Right ventricle myocardium superior (tissue), 1 donor: Measurements from ENCODE around the gene ARHGAP19. TPM values are rescaled to one million over a fixed set of nuclear protein-coding genes. Genes with fewer than 3 reads are reported as not detected.

Source experiments
- ATAC-seq: fragments of 200-7000 bp; cut with Tn5 transposase; one replicate; pipeline ENCODE4 v1.9.1; 2020; ENCODE audit warnings: mild to moderate bottlenecking; ENCODE audit not compliant: poor library complexity
- DNase-seq: peaks from one replicate; pipeline ENCODE4 v3.0.0-alpha.2; 2020
- intact Hi-C: fragments of 100-400 bp; cut with DNase I; formaldehyde crosslinking; loops from one replicate; pipeline ENCODE4 v1.11.2; 2022
- total RNA-seq: library from RNA; stranded (reverse); fragmentation: NEBNext Ultra II Directional; extraction: Animal tissue kit (Norgen Biotek cat#: 25700); gene quantifications from one replicate; pipeline ENCODE4 v1.2.1, GENCODE V29; 2021
- donor health status: DM: no; HTN: yes; CAD: no; lungs with severe emphysema.

Gene ARHGAP19
- total RNA-seq, 1 donor from 2014 or later: 5.9 TPM

DNA sequence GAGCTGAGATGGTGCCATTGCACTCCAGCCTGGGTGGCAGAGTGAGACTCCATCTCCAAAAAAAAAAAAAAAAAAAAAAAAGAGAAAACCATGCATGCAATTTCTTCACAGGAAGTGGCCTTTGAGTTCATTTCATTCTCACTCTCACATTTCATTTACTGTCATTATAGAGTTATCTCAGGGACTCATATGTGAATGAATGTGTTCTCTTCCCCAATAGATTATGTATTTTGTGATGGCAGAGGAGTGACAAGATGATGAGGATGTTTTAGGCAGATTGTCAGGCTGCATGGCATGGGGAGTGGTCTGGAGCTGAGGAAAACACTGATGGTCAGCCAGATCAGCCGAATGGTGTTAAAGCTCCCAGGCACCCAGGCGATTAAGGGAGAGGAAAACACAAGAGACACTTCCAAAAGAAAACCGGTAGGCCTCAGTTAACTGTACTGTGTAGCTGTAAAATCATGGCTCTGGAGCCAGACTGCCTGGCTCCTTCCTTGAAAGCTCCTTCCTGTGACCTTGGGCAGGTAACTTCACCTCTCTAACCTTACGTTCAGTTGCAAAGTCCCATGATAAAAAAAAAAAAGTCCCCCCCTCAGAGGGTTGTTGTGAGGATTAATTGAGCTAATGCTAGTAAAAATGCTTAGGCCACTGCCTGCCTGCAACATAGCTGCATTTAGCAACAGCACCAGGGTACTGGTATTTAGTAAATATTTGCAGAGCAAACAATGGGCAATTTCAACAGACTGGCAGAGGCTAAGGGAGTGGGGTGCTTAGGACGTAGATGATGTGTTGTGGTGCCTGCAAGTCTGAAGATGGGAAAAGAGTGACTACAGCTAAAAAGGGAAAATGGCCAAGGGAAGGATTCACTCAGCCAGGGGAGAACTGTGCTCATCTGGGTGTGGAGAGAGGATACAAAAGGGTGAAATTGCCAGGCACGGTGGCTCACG is 35.2 kb upstream of the ARHGAP19 start:
- ATAC-seq: no peak
- no peak for DNase-seq
- intact Hi-C loops: loop anchor here (5.0 kb wide), 1 partner anchor 35 kb away; the partner anchor contains the start of gene ARHGAP19

DNA sequence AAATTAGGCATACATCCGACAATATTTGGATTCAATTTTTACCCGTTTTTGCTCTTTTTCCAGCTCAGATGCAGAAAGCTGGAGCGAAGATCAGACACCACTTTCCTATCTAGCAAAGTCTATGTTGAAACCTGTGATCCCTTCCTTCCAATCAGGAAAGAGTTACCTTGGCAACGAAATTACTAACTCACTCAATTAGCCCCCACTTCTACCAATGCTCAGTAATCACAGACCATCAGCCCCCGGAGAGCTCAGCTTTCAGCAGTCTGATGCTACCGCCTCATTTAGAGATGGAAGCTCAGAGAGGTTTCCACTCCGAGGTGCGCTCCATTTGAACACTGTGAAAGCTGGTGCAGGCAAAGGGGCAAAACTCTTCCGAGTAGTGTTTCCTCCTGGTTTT is 33.3 kb upstream of the ARHGAP19 start:
- intact Hi-C loops: loop anchor here (5.0 kb wide), 1 partner anchor 33 kb away; the partner anchor contains the start of gene ARHGAP19
- ATAC-seq: no peak
- no peak for DNase-seq

DNA sequence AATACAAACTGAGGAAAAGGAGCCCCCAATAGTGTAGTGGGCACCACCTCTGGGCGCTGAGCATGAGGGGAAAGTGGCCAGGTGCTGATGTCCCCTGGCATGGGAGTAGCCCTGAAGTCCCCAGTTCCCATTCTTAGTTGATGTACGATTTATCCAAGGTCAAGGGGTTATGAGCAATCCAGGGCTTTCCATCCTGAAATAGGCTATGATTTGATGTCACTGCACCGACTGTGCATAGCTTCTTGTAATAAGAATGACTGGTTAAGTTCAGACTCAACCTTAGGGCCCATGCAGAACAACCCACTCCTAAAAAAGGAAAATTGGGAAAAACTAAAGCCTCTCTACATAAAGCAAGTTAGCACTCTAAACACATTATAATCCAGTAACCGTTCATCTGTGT is 31.1 kb upstream of the ARHGAP19 start:
- no peak for DNase-seq
- ATAC-seq: no peak
- intact Hi-C loops: no loop called here

DNA sequence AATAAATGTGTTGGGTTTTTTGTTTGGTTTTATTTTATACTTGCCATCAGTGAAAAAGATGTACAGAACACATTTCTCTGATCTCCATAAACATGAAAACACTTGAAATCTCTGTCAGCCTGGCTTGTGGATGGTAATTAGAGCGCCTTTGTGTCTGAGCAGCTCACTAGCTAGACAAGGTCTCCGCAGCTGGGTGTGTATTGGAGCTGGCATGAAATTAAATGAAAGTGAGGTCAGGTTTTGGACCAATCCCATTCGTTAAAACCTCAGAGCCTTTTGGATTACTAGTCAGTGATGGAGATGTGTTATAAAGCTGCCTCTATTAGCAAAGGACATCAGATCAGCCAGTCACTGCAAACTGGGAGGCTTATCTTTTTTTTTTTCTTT is 29.4 kb upstream of the ARHGAP19 start:
- DNase-seq: no peak
- intact Hi-C loops: no loop called here
- no peak for ATAC-seq

DNA sequence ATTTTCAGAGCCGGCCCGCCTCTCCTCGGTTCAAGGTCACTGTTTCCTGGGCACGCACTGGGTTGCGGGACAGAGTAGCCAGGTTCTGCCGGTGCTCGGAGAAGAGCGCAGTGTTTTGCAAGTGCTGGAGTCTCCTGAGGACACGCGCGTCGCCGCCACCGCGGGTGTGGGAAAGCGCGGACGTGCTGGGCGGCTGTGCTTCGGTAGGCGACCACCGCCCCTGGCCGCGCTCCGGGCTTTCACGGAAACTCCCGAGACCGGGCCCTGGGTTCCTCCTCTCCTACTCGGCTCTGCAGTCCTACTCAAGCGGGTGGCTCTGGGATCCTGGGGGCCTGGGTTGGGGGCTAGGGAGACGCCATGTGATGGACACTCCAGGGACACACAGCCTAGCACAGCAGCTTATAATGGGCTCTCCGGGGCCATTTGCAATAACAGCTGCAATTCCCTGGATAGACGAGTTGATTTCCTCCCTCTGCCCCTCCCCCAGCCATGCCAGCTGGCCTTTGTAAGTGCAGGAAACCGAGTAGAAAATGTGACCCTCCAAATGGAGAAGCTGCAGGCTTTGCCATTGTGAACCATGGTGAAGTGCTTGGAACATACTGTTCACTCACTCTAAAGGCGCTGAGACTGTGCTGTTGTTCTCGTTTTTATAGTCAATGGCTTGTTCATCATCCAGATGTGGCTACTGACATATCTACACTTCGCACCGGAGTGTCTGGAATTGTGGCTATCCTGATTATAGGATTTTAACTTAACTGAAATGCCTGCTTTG is 28.8 kb upstream of the ARHGAP19 start:
- peak; percentile 11 for ATAC-seq
- peak; percentile 77 for DNase-seq
- intact Hi-C loops: no loop called here

DNA sequence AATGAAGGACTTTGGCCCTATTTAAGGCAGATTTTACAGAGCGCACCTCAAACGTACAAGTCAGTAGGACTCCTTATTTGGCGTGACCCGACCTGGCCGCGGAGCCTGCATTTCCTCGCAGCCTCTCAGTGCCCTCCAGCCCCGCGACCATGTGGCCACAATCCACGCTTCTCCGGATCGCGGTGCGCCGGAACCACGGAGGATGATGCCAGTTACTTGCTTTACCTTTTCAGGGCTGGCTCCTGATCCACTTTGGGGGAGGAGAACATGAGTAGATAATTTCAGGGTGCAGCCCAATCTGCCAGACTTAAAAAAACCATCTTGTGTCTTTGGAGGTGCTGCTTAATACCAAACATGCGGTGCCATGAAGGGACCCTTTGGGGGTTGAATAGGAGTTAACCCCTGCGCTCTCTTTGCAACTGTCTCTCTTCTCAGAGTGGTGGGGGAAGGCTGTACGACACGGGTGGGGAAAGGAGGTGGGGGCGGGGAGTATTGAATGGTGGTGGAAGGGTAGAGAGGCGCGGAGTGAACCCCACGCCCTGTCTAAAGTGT is 28.1 kb upstream of the ARHGAP19 start:
- intact Hi-C loops: no loop called here
- DNase-seq: peak; percentile 54
- no peak for ATAC-seq

DNA sequence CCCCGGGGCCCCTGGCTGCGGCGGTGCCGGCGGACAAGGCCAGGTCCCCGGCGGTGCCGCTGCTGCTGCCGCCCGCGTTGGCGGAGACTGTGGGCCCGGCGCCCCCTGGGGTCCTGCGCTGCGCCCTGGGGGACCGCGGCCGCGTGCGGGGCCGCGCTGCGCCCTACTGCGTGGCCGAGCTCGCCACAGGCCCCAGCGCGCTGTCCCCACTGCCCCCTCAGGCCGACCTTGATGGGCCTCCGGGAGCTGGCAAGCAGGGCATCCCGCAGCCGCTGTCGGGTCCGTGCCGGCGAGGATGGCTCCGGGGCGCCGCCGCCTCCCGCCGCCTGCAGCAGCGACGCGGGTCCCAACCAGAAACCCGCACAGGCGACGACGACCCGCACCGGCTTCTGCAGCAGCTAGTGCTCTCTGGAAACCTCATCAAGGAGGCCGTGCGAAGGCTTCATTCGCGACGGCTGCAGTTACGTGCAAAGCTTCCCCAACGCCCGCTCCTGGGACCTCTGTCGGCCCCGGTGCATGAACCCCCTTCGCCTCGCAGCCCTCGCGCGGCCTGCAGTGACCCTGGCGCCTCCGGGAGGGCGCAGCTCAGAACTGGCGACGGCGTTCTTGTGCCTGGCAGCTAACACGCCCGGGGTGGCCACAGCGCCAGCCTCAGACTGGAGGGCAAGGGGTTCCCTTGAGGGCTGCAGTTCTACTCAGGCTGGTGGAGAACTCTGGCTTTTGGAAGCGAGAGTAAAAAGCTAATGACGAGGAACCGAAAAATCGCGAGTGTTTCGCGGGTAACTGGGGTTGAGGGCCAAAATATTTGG is 27.4 kb upstream of the ARHGAP19 start:
- DNase-seq (peak; percentile 79), ATAC-seq (peak; percentile 54)
- intact Hi-C loops: no loop called here

DNA sequence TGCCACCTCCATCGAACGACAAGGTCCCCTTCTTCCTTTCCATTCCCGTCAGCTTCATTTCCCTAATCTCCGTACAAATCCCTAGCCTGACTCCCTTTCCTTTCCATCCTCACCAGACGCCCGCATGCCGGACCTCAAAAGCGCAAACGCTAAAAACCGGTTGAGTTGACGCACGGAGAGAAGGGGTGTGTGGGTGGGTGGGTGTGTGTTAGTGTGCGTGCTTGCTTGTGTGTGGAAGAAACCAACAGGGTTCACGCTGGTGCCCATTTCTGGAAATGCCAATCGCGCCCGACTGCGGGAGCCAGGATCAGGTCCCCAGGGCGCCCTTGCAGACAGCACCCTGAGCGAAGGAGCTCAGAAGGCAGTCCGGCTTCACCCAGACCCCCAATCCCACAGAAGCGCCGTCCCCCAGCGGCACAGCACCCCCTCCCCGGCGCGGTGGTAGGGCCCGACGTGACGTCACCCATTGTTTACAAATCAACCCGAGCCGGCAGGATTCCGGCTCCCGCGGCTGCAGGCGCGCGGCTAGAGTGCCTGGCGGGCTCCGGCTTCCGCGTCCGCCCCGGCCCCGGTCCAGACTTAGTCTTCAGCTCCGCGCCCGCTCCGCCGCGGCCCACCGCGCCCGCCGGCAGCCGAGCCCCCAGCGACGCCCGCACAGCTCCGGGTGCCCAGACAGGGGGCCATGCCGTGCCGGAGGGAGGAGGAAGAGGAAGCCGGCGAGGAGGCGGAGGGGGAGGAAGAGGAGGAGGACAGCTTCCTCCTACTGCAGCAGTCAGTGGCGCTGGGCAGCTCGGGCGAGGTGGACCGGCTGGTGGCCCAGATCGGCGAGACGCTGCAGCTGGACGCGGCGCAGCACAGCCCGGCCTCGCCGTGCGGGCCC is 26.6 kb upstream of the ARHGAP19 start, which contains the start of gene FRAT1:
FRAT1 (plus strand) TSS at position 500 of the 880 bp plus-strand sequence; CDS start at position 683, 183 bp downstream.
- intact Hi-C loops: no loop called here
- DNase-seq (peak; percentile 96), ATAC-seq (peak; percentile 92)

DNA sequence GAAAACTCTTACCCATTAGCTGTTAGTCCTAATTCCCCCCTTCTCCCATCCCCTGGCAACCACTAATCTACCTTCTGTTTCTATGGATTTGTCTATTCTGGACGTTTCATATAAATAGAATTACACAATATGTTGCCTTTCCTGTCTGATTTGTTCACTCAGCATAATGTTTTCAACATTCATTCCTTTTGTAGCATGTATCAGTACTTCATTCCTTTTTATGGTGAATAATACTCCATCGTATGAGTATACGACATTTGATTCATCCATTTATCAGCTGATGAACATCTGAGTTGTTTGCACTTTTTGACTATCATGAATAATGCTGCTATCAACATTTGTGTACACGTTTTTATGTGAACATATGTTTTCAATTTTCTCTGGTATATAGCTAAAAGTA is 22.2 kb upstream of the ARHGAP19 start:
- ATAC-seq: no peak
- intact Hi-C loops: no loop called here
- DNase-seq: no peak

DNA sequence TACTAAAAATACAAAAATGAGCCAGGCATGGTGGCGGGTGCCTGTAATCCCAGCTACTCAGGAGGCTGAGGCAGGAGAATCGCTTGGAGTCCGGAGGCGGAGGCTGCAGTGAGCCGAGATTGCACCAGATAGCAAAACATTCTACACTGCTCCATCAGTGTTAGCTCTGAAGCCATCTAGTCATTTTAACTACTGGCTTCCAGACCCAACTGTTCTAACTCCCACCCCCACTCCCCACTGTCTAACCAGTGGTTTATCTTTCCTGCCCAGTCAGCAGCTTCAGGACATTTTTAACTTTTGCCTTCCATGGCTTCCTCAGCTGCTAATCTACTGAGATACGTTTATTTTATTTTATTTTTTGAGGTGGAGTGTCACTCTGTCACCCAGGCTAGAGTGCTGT is 20.5 kb upstream of the ARHGAP19 start:
- no peak for DNase-seq
- no peak for ATAC-seq
- intact Hi-C loops: no loop called here

DNA sequence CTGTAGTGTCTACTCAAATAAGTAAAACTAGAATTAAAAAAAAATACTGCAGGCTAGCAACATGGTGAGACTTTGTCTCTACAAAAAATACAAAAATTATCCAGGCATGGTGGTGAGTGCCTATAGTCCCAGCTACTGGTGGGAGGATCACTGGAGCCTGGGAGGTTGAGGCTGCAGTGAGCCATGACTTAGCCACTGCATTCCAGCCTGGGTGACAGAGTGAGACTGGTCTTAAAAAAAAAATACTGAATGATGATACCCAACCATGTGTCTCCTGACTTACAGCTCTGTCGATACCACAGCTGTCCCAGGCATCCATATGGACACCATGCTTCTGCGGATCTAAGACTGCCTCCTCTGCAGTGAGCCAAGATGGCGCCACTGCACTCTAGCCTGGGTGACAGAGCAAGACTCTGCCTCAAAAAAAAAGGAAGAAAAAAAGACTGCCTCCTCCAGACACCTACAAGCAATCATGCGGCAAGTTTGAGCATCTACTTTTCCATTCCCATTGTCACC is 18.7 kb upstream of the ARHGAP19 start:
- intact Hi-C loops: no loop called here
- ATAC-seq: no peak
- DNase-seq: no peak

DNA sequence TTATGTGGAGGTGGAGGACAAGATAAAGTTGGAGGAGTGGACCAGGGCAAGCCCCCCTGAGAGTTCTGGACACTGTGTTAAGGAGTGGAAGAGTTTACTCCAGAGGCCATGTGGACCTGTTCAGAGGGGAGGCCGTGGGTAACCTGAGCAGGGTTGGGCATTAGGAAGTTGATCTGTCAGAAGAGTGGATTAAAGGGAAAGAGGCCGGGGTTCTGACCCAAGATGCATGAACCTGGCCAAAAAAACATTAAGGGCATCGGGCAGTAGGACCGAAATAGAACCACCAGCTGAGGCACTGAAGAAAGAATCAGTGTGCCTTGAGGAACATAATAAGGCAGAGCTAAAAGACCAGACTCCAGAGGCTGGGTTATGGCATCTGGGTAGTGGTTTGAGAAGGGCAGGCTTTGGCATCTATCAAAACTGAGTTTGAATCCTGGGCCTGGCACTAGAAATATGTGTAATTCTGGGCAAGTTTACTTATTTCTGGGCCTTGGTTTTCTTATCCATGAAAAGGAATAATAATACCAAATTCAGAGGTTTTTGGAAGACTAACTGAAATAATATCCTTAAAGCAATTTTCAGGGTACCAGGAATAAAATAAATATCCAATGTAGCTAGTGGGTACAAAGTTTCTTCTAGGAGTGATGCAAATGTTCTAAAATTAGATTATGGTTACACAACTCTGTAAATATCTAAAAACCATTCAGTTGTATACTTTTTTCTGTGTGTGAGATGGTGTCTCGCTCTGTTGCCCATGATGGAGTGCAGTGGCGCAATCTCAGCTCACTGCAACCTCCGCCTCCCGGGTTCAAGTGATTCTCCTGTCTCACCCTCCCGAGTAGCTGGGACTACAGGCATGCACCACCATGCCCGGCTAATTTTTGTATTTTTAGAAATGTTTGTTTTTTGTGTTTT is 15.7 kb upstream of the ARHGAP19 start:
- ATAC-seq (no peak), DNase-seq (no peak)
- intact Hi-C loops: no loop called here

DNA sequence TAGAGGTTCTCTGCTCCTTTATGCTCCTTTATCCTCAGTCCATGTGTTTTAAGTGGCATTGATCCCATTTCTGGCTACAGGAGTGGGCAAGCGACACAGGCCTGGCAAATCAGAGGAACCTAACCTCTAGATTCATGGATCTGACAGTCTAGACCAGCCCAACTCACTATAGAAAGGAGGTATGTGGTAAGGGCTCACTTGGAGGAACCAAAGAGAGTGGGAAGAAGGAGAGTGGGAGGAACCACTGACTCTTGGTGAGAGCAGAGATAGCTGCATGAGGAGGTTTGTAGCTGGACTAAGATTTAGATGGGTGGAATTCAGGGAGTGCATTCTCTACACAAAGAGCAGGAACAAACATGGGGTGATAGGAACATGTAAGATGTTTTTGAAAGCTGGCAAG is 15.0 kb upstream of the ARHGAP19 start:
- no peak for DNase-seq
- intact Hi-C loops: no loop called here
- ATAC-seq: no peak

DNA sequence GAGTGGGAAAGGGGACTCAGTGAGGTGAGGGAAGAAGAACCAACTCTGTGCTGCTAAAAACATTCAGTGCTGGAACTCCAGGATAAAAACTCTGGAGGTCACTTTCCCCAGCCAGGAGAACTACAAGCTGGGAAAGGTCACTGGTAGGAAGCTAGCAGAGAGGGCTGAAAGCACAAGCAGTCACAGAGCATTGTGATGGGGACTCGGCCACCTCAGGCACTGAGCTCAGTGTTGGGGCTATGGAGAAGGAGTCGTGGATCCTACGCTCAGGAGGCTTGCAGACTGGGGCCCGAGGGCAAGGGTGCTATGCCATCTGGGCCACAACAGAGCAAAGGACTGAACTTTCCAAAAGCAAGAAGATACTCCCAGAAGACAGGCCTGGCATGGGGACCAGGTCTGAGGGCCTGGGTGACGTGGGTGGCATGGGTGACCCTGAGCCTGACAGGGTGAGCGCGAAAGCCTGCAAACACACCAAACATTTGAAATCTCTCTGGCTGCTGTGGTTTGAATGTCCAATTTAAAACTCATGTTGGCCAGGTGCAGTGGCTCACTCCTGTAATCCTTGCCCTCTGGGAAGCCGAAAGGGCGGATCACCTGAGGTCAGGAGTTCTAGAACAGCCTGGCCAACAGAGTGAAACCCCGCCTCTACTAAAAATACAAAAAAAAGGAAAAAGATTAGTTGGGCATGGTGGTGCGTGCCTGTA is 9.8 kb upstream of the ARHGAP19 start:
- no peak for DNase-seq
- ATAC-seq: no peak
- intact Hi-C loops: no loop called here

DNA sequence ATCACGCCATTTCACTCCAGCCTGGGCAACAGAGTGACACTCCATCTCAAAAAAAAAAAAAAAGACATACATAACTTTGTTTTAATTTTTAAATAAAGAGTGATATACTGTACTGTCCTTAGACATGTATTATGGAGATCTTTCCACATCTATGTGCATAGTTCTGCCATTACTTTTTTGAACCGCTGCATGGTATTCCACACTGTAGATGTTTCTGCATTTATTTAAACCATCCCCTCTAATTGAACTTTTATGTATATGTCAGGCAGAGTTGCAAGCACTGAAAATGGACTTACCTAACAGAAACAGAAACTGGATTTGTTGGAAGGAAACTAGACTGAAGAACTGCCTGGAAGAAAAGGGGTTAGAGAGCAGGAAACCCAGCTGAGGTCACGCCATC is 8.5 kb upstream of the ARHGAP19 start:
- intact Hi-C loops: no loop called here
- DNase-seq (no peak), ATAC-seq (no peak)

DNA sequence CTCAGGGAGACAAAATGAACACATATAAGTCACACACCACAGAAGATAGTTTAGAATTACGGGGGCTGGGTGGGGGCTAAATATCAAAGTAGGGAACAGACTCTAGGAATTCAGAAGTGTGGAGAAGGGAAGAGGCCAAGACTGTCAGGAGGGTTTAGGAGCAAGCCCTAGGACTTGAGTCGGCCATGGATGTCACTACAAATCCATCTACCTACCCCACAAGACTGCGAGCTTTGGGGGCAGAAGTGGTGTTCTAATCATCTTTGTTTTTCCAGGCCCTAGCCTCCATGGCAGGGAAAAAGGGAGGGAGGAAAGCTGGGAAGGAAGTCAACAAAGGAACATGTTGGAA is 5.8 kb upstream of the ARHGAP19 start:
- intact Hi-C loops: no loop called here
- DNase-seq (no peak), ATAC-seq (no peak)
